ENCODE results near the gene GEMIN2. TPM values are rescaled to one million over a fixed set of nuclear protein-coding genes. Genes with fewer than 3 reads are reported as not detected.
"Not testable (repeated sequence)": the region's sequence is repeated elsewhere in the genome, so short reads cannot be mapped to it uniquely, and the experiment has no call there.

The GEMIN2 gene
- total and polyA plus RNA-seq, 2 donors (not counting 3 experiments of a cell fraction or from before 2014, with no cell fraction given) = 14.3 to 19.5 TPM

- no peak overlapping the region for H2AFZ ChIP-seq (ENCODE audit: low read depth, low read length)
- DNase-seq (ENCODE audit: low read depth, low spot score) (no peak), FAIRE-seq (no peak)
- H4K20me1 ChIP-seq (replicated peaks; ENCODE audit: control insufficient read depth, extremely low read depth, insufficient read depth, low read length) = no peaks in the 10 kb centered on the region
- H3K27ac ChIP-seq (ENCODE audit: insufficient read depth, low read depth, low read length) = no peak overlapping the region
- H3K27me3 ChIP-seq (ENCODE audit: control insufficient read depth in 2 of 2, insufficient read depth in 2 of 2, low read length in 2 of 2) = no peaks in the 10 kb centered on the region
- BruUV-seq (replicated peaks) = no TSS peak
- peaks cover 4 to 16% of the 10 kb centered on the region in 2 experiments for H3K36me3 ChIP-seq (ENCODE audit: control insufficient read depth in 2 of 2, extremely low read depth in 1 of 2, insufficient read depth in 2 of 2, low read length in 2 of 2)
- H3K4me2 ChIP-seq (ENCODE audit: insufficient read depth, low read length) = no peak overlapping the region
- H3K9me3 ChIP-seq (replicated peaks; ENCODE audit: control insufficient read depth, insufficient read depth, low read length) = no peaks in the 10 kb centered on the region
- no peaks in the 10 kb centered on the region for H3K9me1 ChIP-seq (replicated peaks; ENCODE audit: control insufficient read depth, extremely low read depth, insufficient read depth, low read length)
- ChIA-PET POLR2A (no interaction called here), CTCF (interaction anchor here (1.2 kb wide), 1 partner anchor 15 kb away, joined by 4 read pairs; no protein-coding TSS in a partner anchor)
- no peak overlapping the region for H3K4me3 ChIP-seq (replicated peaks in 1 of 3; ENCODE audit: insufficient read depth in 1 of 3, low read depth in 1 of 3, low read length in 3 of 3)
- H3K79me2 ChIP-seq (ENCODE audit: control insufficient read depth, insufficient read depth, low read length) = no peaks in the 10 kb centered on the region
- H3K4me1 ChIP-seq (ENCODE audit: control insufficient read depth, extremely low read depth, insufficient read depth, low read length) = no peaks in the 10 kb centered on the region
- no peak overlapping the region for H3K9ac ChIP-seq (replicated peaks; ENCODE audit: extremely low read depth, insufficient read depth, low read length)
- no peak for TF ChIP-seq POLR2A (IDR thresholded peaks at IDR 0.05; ENCODE audit: low read depth, low read length)
- no peak for TF ChIP-seq CTCF (IDR thresholded peaks at IDR 0.05; ENCODE audit: extremely low read depth in 1 of 2, insufficient read depth in 1 of 2, low read depth in 1 of 2, low read length in 2 of 2)
- TF ChIP-seq POLR2AphosphoS5 (IDR thresholded peaks at IDR 0.05; ENCODE audit: insufficient read depth, low read depth, low read length) = no peak
- TF ChIP-seq GATA2 (IDR thresholded peaks at IDR 0.05; ENCODE audit: insufficient read depth, insufficient read length, low read depth, low read length) = no peak
- no peak for TF ChIP-seq MYC (IDR thresholded peaks at IDR 0.05; ENCODE audit: low read depth, low read length)
- TF ChIP-seq FOS (IDR thresholded peaks at IDR 0.05; ENCODE audit: borderline replicate concordance, insufficient read depth, low read length) = no peak
- no peak for TF ChIP-seq EZH2 (IDR thresholded peaks at IDR 0.05; ENCODE audit: borderline replicate concordance, low read depth, low read length, severe bottlenecking)
- no peak for TF ChIP-seq MAX (IDR thresholded peaks at IDR 0.05; ENCODE audit: insufficient read depth, insufficient read length)
- TF ChIP-seq JUN (IDR thresholded peaks at IDR 0.05; ENCODE audit: borderline replicate concordance, insufficient read depth, insufficient read length, low read depth) = no peak
- intact Hi-C loops (cut with micrococcal nuclease) = no loop called here
- dilution Hi-C loops (cut with MboI; ENCODE audit: extremely low pct_ligation_motif_present, low sequenced_read_pairs) = no loop called here
Observed at GRCh38 chr14:39122330-39123138, 8.4 kb downstream of the GEMIN2 start.

- H3K9ac ChIP-seq (replicated peaks; ENCODE audit: extremely low read depth, insufficient read depth, low read length); FAIRE-seq; H3K79me2 ChIP-seq (ENCODE audit: control insufficient read depth, insufficient read depth, low read length); POLR2A ChIA-PET; H3K27ac ChIP-seq (ENCODE audit: insufficient read depth, low read depth, low read length); H3K4me3 ChIP-seq (replicated peaks in 1 of 3; ENCODE audit: insufficient read depth in 1 of 3, low read depth in 1 of 3, low read length in 3 of 3); H3K4me2 ChIP-seq (ENCODE audit: insufficient read depth, low read length); H3K4me1 ChIP-seq (ENCODE audit: control insufficient read depth, extremely low read depth, insufficient read depth, low read length); H3K27me3 ChIP-seq (ENCODE audit: control insufficient read depth in 2 of 2, insufficient read depth in 2 of 2, low read length in 2 of 2); H3K36me3 ChIP-seq (ENCODE audit: control insufficient read depth in 2 of 2, extremely low read depth in 1 of 2, insufficient read depth in 2 of 2, low read length in 2 of 2); BruUV-seq (replicated peaks); intact Hi-C loops (cut with micrococcal nuclease); dilution Hi-C loops (cut with MboI; ENCODE audit: extremely low pct_ligation_motif_present, low sequenced_read_pairs); DNase-seq (ENCODE audit: low read depth, low spot score); H3K9me3 ChIP-seq (replicated peaks; ENCODE audit: control insufficient read depth, insufficient read depth, low read length); H3K9me1 ChIP-seq (replicated peaks; ENCODE audit: control insufficient read depth, extremely low read depth, insufficient read depth, low read length); H2AFZ ChIP-seq (ENCODE audit: low read depth, low read length); H4K20me1 ChIP-seq (replicated peaks; ENCODE audit: control insufficient read depth, extremely low read depth, insufficient read depth, low read length): not testable (repeated sequence)
- CTCF ChIA-PET = interaction anchor here (0.6 to 1.4 kb wide), 2 partner anchors 14 to 15 kb away, joined by 3 to 4 read pairs; no protein-coding TSS in a partner anchor
Observed at GRCh38 chr14:39137835-39138234, 23.7 kb downstream of the GEMIN2 start.

All from endothelial cell of umbilical vein (primary cell).